A549 (cell line): Measurements from ENCODE around the gene LRIG2.

Experiments
- EP300 ChIP-seq, 2 experiments: fragments of >200 bp; sonication (Bioruptor Twin); formaldehyde crosslinking; IDR thresholded peaks; 2 replicates in 1 of 2; 3 replicates in 1 of 2; pipeline ENCODE4 v1.6.1; 2016 to 2017
- FOSB ChIP-seq: fragments of 250-450 bp; sonication (Bioruptor Pico); IDR thresholded peaks from 2 replicates; pipeline ENCODE4 v1.5.0; 2020; ENCODE audit warnings: mild to moderate bottlenecking, moderate library complexity
- POLR2A ChIP-seq: IDR thresholded peaks from 2 replicates; pipeline ENCODE4 v1.6.1; 2012; ENCODE audit warnings: mild to moderate bottlenecking, low read length
- POLR2AphosphoS2 ChIP-seq: conservative IDR thresholded peaks from 2 replicates; pipeline ENCODE4 v1.6.1; 2012; ENCODE audit warnings: low read length, improper control_type of control experiment, inconsistent platforms
- RFX5 ChIP-seq: fragments of 450-650 bp; IDR thresholded peaks from 2 replicates; pipeline ENCODE4 v1.7.1; 2014; ENCODE audit warnings: antibody characterized with exemption, mild to moderate bottlenecking, moderate library complexity
- TP53 ChIP-seq: fragments of 250-450 bp; sonication (Bioruptor Pico); IDR thresholded peaks from 2 replicates; pipeline ENCODE4 v1.5.0; 2021; ENCODE audit warnings: mild to moderate bottlenecking, moderate library complexity
- TF ChIP-seq, protein P1 (sequence below): fragments of 150-350 bp; IDR thresholded peaks from 2 replicates; pipeline ENCODE4 v1.6.1; 2014; ENCODE audit warnings: low read depth, mild to moderate bottlenecking, low read length
- TF ChIP-seq, protein P2 (sequence below): fragments of >200 bp; sonication (Bioruptor Twin); formaldehyde crosslinking; IDR thresholded peaks from 3 replicates; pipeline ENCODE4 v1.5.1; 2016
- TF ChIP-seq, protein P3 (sequence below): fragments of 450-650 bp; IDR thresholded peaks from 2 replicates; pipeline ENCODE4 v1.6.1; 2014; ENCODE audit warnings: antibody characterized with exemption
- TF ChIP-seq, protein P4 (sequence below): fragments of 250-450 bp; sonication (Bioruptor Pico); IDR thresholded peaks from 2 replicates; pipeline ENCODE4 v1.5.0; 2021; ENCODE audit warnings: mild to moderate bottlenecking, moderate library complexity, borderline replicate concordance
- TF ChIP-seq, protein P5 (sequence below): IDR thresholded peaks from 2 replicates; pipeline ENCODE4 v1.6.1; 2012
- TF ChIP-seq, protein P6 (sequence below): fragments of 200-600 bp; sonication (generic); IDR thresholded peaks from 2 replicates; pipeline ENCODE4 v1.6.1; 2016; ENCODE audit warnings: antibody characterized with exemption, mild to moderate bottlenecking, moderate library complexity

DNA sequence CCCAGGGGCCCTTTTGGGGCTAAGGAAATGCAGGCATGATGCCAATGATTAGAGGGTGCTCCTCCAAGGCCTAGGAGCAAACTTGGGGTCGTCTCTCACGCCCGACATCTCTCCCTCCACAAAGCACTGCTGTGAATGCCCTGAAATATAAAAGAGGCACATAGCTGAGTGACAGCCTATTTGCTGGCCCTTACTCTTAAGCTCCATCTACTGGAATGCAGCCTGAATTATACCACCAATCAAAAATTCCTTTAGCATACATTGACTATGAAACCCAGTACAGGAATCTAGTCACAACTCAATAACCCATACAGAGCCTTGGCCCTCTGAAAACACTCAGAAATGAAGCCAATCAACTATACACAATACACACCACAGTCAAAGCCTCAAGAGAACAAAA is 105.5 kb downstream of the LRIG2 start:
- TF ChIP-seq RFX5, result no peak
- TF ChIP-seq, protein P1, sequence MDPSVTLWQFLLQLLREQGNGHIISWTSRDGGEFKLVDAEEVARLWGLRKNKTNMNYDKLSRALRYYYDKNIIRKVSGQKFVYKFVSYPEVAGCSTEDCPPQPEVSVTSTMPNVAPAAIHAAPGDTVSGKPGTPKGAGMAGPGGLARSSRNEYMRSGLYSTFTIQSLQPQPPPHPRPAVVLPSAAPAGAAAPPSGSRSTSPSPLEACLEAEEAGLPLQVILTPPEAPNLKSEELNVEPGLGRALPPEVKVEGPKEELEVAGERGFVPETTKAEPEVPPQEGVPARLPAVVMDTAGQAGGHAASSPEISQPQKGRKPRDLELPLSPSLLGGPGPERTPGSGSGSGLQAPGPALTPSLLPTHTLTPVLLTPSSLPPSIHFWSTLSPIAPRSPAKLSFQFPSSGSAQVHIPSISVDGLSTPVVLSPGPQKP, result no peak
- no peak for TF ChIP-seq FOSB (CRISPR knock-in tag)
- no peak for TF ChIP-seq EP300 (IDR thresholded peaks at IDR 0.05)
- TF ChIP-seq, protein P2, sequence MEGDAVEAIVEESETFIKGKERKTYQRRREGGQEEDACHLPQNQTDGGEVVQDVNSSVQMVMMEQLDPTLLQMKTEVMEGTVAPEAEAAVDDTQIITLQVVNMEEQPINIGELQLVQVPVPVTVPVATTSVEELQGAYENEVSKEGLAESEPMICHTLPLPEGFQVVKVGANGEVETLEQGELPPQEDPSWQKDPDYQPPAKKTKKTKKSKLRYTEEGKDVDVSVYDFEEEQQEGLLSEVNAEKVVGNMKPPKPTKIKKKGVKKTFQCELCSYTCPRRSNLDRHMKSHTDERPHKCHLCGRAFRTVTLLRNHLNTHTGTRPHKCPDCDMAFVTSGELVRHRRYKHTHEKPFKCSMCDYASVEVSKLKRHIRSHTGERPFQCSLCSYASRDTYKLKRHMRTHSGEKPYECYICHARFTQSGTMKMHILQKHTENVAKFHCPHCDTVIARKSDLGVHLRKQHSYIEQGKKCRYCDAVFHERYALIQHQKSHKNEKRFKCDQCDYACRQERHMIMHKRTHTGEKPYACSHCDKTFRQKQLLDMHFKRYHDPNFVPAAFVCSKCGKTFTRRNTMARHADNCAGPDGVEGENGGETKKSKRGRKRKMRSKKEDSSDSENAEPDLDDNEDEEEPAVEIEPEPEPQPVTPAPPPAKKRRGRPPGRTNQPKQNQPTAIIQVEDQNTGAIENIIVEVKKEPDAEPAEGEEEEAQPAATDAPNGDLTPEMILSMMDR, result no peak
- TF ChIP-seq, protein P3, sequence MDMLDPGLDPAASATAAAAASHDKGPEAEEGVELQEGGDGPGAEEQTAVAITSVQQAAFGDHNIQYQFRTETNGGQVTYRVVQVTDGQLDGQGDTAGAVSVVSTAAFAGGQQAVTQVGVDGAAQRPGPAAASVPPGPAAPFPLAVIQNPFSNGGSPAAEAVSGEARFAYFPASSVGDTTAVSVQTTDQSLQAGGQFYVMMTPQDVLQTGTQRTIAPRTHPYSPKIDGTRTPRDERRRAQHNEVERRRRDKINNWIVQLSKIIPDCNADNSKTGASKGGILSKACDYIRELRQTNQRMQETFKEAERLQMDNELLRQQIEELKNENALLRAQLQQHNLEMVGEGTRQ, result no peak
- TF ChIP-seq, protein P4, sequence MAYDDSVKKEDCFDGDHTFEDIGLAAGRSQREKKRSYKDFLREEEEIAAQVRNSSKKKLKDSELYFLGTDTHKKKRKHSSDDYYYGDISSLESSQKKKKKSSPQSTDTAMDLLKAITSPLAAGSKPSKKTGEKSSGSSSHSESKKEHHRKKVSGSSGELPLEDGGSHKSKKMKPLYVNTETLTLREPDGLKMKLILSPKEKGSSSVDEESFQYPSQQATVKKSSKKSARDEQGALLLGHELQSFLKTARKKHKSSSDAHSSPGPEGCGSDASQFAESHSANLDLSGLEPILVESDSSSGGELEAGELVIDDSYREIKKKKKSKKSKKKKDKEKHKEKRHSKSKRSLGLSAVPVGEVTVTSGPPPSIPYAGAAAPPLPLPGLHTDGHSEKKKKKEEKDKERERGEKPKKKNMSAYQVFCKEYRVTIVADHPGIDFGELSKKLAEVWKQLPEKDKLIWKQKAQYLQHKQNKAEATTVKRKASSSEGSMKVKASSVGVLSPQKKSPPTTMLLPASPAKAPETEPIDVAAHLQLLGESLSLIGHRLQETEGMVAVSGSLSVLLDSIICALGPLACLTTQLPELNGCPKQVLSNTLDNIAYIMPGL (CRISPR knock-in tag), result no peak
- TF ChIP-seq, protein P5, sequence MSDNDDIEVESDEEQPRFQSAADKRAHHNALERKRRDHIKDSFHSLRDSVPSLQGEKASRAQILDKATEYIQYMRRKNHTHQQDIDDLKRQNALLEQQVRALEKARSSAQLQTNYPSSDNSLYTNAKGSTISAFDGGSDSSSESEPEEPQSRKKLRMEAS, result no peak
- TF ChIP-seq, protein P6, sequence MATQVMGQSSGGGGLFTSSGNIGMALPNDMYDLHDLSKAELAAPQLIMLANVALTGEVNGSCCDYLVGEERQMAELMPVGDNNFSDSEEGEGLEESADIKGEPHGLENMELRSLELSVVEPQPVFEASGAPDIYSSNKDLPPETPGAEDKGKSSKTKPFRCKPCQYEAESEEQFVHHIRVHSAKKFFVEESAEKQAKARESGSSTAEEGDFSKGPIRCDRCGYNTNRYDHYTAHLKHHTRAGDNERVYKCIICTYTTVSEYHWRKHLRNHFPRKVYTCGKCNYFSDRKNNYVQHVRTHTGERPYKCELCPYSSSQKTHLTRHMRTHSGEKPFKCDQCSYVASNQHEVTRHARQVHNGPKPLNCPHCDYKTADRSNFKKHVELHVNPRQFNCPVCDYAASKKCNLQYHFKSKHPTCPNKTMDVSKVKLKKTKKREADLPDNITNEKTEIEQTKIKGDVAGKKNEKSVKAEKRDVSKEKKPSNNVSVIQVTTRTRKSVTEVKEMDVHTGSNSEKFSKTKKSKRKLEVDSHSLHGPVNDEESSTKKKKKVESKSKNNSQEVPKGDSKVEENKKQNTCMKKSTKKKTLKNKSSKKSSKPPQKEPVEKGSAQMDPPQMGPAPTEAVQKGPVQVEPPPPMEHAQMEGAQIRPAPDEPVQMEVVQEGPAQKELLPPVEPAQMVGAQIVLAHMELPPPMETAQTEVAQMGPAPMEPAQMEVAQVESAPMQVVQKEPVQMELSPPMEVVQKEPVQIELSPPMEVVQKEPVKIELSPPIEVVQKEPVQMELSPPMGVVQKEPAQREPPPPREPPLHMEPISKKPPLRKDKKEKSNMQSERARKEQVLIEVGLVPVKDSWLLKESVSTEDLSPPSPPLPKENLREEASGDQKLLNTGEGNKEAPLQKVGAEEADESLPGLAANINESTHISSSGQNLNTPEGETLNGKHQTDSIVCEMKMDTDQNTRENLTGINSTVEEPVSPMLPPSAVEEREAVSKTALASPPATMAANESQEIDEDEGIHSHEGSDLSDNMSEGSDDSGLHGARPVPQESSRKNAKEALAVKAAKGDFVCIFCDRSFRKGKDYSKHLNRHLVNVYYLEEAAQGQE, result no peak
- TF ChIP-seq TP53 (CRISPR knock-in tag), result no peak
- TF ChIP-seq POLR2AphosphoS2, result no peak
- no peak for TF ChIP-seq POLR2A
